GM20000 (cell line): ENCODE data around the gene SCRN1.

Experiments
- DNase-seq: peaks from one replicate; pipeline ENCODE4 v3.0.0; 2012; ENCODE audit warnings: low spot score
- CTCF ChIP-seq: IDR thresholded peaks from 2 replicates; pipeline ENCODE4 v1.5.1; 2012; ENCODE audit warnings: mild to moderate bottlenecking, control low read depth; ENCODE audit errors: extremely low read depth, missing control alignments

The SCRN1 gene

GRCh38 chr7:29955799-29956486 is 33.7 kb downstream of the SCRN1 start:
- TF ChIP-seq CTCF = no peak
- DNase-seq = peak; percentile 52

GRCh38 chr7:29955075-29955792 is 34.4 kb downstream of the SCRN1 start:
- no peak for TF ChIP-seq CTCF
- DNase-seq = no peak

GRCh38 chr7:29953726-29954347 is 35.8 kb downstream of the SCRN1 start:
- no peak for DNase-seq
- no peak for TF ChIP-seq CTCF

GRCh38 chr7:29951206-29951605 is 38.4 kb downstream of the SCRN1 start:
- DNase-seq = no peak
- no peak for TF ChIP-seq CTCF

- no peak for TF ChIP-seq CTCF
- no peak for DNase-seq
Observed at GRCh38 chr7:29950480-29950879, 39.1 kb downstream of the SCRN1 start.

GRCh38 chr7:29948587-29948986 is 41.0 kb downstream of the SCRN1 start:
- no peak for DNase-seq
- TF ChIP-seq CTCF = no peak
